ENCODE data around the gene PLXNA4.

DNA sequence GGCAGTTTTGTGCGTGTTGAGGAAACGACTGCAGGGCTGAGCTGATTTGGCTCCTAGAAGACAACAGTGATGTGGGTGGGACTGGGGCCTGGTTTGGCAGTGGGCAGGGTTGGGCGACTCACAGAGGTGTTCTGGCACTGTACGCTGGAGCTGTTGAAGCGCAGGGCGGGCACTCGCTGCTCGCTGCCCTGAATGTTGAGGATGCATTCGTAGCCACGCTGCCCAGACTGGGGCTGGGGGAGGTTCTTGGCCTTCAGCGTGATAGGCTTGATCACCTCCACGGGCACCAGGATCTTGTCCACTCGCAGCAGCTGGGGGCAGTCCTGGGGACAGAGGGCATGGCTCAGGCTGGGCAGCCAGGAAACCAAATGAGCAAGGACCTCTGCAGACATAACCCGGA lies 365.4 kb downstream of the PLXNA4 start:
- no peak for TF ChIP-seq CTCF (IDR thresholded peaks at IDR 0.05; ENCODE audit: low read depth, low read length, poor library complexity, severe bottlenecking)
- no peak for TF ChIP-seq EZH2phosphoT487 (IDR thresholded peaks at IDR 0.05; ENCODE audit: borderline replicate concordance, low read length)

All from DOHH2 (cell line).